HepG2 (cell line): Measurements from ENCODE around the gene MYO1E. TPM values are rescaled to one million over a fixed set of nuclear protein-coding genes. Genes with fewer than 3 reads are reported as not detected.
A peak's percentile ranks its signal among the peaks of the same experiment; 100 is the strongest.

Experiments used
- CBX5 ChIP-seq: sonication (generic); formaldehyde crosslinking; IDR thresholded peaks from 2 replicates; pipeline ENCODE4 v1.4.0; 2020; ENCODE audit warnings: missing genetic modification reagents, borderline replicate concordance
- FOXC1 ChIP-seq: sonication (generic); formaldehyde crosslinking; IDR thresholded peaks from 2 replicates; pipeline ENCODE4 v1.8.0; 2022; ENCODE audit warnings: mild to moderate bottlenecking, missing genetic modification reagents, borderline replicate concordance
- HNF4A ChIP-seq: sonication (generic); formaldehyde crosslinking; IDR thresholded peaks from 2 replicates; pipeline ENCODE4 v1.4.0; 2020; ENCODE audit warnings: missing genetic modification reagents
- HOXA3 ChIP-seq: sonication (generic); formaldehyde crosslinking; IDR thresholded peaks from 2 replicates; pipeline ENCODE4 v1.5.0; 2020; ENCODE audit warnings: missing genetic modification reagents
- KLF13 ChIP-seq: sonication (generic); formaldehyde crosslinking; IDR thresholded peaks from 2 replicates; pipeline ENCODE4 v1.4.0; 2020; ENCODE audit warnings: mild to moderate bottlenecking, missing genetic modification reagents
- SCMH1 ChIP-seq: sonication (generic); formaldehyde crosslinking; IDR thresholded peaks from 2 replicates; pipeline ENCODE4 v1.9.0; 2021; ENCODE audit warnings: missing genetic modification reagents, mild to moderate bottlenecking, borderline replicate concordance
- TBX2 ChIP-seq: sonication (generic); formaldehyde crosslinking; IDR thresholded peaks from 2 replicates; pipeline ENCODE4 v1.5.0; 2020; ENCODE audit warnings: missing genetic modification reagents, mild to moderate bottlenecking, borderline replicate concordance
- ZBTB4 ChIP-seq: sonication (generic); formaldehyde crosslinking; IDR thresholded peaks from 2 replicates; pipeline ENCODE4 v1.4.0; 2020; ENCODE audit warnings: missing genetic modification reagents, mild to moderate bottlenecking, borderline replicate concordance
- ZIK1 ChIP-seq: sonication (generic); formaldehyde crosslinking; IDR thresholded peaks from 2 replicates; pipeline ENCODE4 v1.5.0; 2020; ENCODE audit warnings: mild to moderate bottlenecking, low read depth, missing genetic modification reagents, borderline replicate concordance
- ZMYM4 ChIP-seq: sonication (generic); formaldehyde crosslinking; IDR thresholded peaks from 2 replicates; pipeline ENCODE4 v1.8.1; 2023; ENCODE audit warnings: mild to moderate bottlenecking, missing genetic modification reagents
- ZNF142 ChIP-seq: sonication (generic); formaldehyde crosslinking; IDR thresholded peaks from 2 replicates; pipeline ENCODE4 v1.4.0; 2020; ENCODE audit warnings: missing genetic modification reagents
- ZNF143 ChIP-seq: sonication (generic); formaldehyde crosslinking; IDR thresholded peaks from 2 replicates; pipeline ENCODE4 v1.4.0; 2020; ENCODE audit warnings: missing genetic modification reagents
- ZNF207 ChIP-seq: fragments of 450-650 bp; IDR thresholded peaks from 2 replicates; pipeline ENCODE4 v1.6.1; 2016; ENCODE audit warnings: antibody characterized with exemption, borderline replicate concordance
- ZNF460 ChIP-seq: sonication (generic); formaldehyde crosslinking; IDR thresholded peaks from 2 replicates; pipeline ENCODE4 v1.5.1; 2020; ENCODE audit warnings: missing genetic modification reagents, mild to moderate bottlenecking, borderline replicate concordance
- ZNF468 ChIP-seq: sonication (generic); formaldehyde crosslinking; IDR thresholded peaks from 2 replicates; pipeline ENCODE4 v1.8.0; 2022; ENCODE audit warnings: mild to moderate bottlenecking, moderate library complexity, missing genetic modification reagents
- polyA plus RNA-seq, 8 experiments: library from polyadenylated mRNA; depleted of rRNA in 3 of 8; stranded (reverse) in 7 of 8; unstranded in 1 of 8; fragments of >200 nt; fragmentation: Illumina TruSeq in 4 of 8; extraction: Trizol in 4 of 8; gene quantifications; 2 replicates each; pipeline versions ENCODE4 v1.2.1 to v1.2.3, GENCODE V29; 2011 to 2016; ENCODE audit warnings: low read depth in 4 of 8, missing spikeins in 1 of 8, mixed read lengths in 1 of 8; ENCODE audit not compliant: insufficient read depth in 1 of 8
- total RNA-seq, 5 experiments: library from RNA; depleted of rRNA; stranded (reverse); fragments of >200 nt; fragmentation: Illumina TruSeq; extraction: Trizol; gene quantifications; 2 replicates each; pipeline ENCODE4 v1.2.3, GENCODE V29; 2016; ENCODE audit warnings: low read depth in 1 of 5
- TF ChIP-seq, protein P1 (sequence below): sonication (generic); formaldehyde crosslinking; IDR thresholded peaks from 2 replicates; pipeline ENCODE4 v1.5.1; 2020; ENCODE audit warnings: missing genetic modification reagents, mild to moderate bottlenecking, borderline replicate concordance
- TF ChIP-seq, protein P2 (sequence below): sonication (generic); formaldehyde crosslinking; IDR thresholded peaks from 2 replicates; pipeline ENCODE4 v1.8.0; 2022; ENCODE audit warnings: mild to moderate bottlenecking, missing genetic modification reagents, moderate library complexity

Gene MYO1E
- total and polyA plus RNA-seq, 2 of the 13 experiments (the other 11 are each of a cell fraction or from before 2014, with no cell fraction given), result 15.7 to 25.1 TPM

GRCh38 chr15:59276225-59277178, 96.2 kb downstream of the MYO1E start (continued):
- peak; percentile 49; the same call in 1 of the 2 replicates for TF ChIP-seq ZNF142 (CRISPR knock-in tag)
- TF ChIP-seq, protein P1, sequence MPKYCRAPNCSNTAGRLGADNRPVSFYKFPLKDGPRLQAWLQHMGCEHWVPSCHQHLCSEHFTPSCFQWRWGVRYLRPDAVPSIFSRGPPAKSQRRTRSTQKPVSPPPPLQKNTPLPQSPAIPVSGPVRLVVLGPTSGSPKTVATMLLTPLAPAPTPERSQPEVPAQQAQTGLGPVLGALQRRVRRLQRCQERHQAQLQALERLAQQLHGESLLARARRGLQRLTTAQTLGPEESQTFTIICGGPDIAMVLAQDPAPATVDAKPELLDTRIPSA (CRISPR knock-in tag), result no peak
- peak; percentile 89; the same call in 1 of the 2 replicates for TF ChIP-seq HOXA3 (CRISPR knock-in tag)
- TF ChIP-seq, protein P2, sequence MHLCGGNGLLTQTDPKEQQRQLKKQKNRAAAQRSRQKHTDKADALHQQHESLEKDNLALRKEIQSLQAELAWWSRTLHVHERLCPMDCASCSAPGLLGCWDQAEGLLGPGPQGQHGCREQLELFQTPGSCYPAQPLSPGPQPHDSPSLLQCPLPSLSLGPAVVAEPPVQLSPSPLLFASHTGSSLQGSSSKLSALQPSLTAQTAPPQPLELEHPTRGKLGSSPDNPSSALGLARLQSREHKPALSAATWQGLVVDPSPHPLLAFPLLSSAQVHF (CRISPR knock-in tag), result no peak
- no peak for TF ChIP-seq FOXC1
- TF ChIP-seq ZMYM4, result peak; percentile 89
- no peak for TF ChIP-seq KLF13 (CRISPR knock-in tag)
- TF ChIP-seq ZNF460 (CRISPR knock-in tag), result peak; percentile 22; the same call in 1 of the 2 replicates
- TF ChIP-seq SCMH1 (CRISPR knock-in tag), result no peak
- TF ChIP-seq HNF4A (CRISPR knock-in tag), result peak; percentile 90
- TF ChIP-seq TBX2, result peak; percentile 98
- TF ChIP-seq ZNF143 (CRISPR knock-in tag), result 0 out of 2 replicates have a peak, but pooled peaks have one; percentile 53
- no peak for TF ChIP-seq ZIK1
- peak; percentile 68; the same call in 1 of the 2 replicates for TF ChIP-seq ZBTB4
- TF ChIP-seq CBX5 (CRISPR knock-in tag), result peak; percentile 84; the same call in 1 of the 2 replicates
- TF ChIP-seq ZNF468 (CRISPR knock-in tag), result no peak
- no peak for TF ChIP-seq ZNF207
